GM23338 (cell line): ENCODE data around the gene TMEM178B. TPM values are rescaled to one million over a fixed set of nuclear protein-coding genes. Genes with fewer than 3 reads are reported as not detected.

Experiments
- ATAC-seq: fragments of 200-7000 bp; cut with Tn5 transposase; 3 replicates; pipeline ENCODE4 v1.9.1; 2020
- DNase-seq: peaks from one replicate; pipeline ENCODE4 v3.0.0-alpha.2; 2015; ENCODE audit warnings: low spot score
- H2AFZ ChIP-seq: fragments of 200-600 bp; sonication (generic); 2 replicates; pipeline ENCODE4 v1.8.0; 2016; ENCODE audit warnings: antibody characterized with exemption, mild to moderate bottlenecking, moderate library complexity
- H3F3A ChIP-seq: fragments of 200-600 bp; sonication (generic); replicated peaks from 2 replicates; pipeline ENCODE4 v1.8.0; 2017; ENCODE audit warnings: antibody characterized with exemption, mixed run types, low read depth
- H3K27ac ChIP-seq: fragments of 200-600 bp; sonication (generic); 2 replicates; pipeline ENCODE4 v1.6.1; 2016; ENCODE audit warnings: low read depth
- H3K27me3 ChIP-seq: fragments of 200-600 bp; sonication (generic); 2 replicates; pipeline ENCODE4 v1.8.0; 2016; ENCODE audit warnings: mild to moderate bottlenecking, mixed run types, moderate library complexity; ENCODE audit not compliant: insufficient read depth
- H3K36me3 ChIP-seq: fragments of 200-600 bp; sonication (generic); 2 replicates; pipeline ENCODE4 v1.8.0; 2016; ENCODE audit warnings: mild to moderate bottlenecking; ENCODE audit not compliant: insufficient read depth
- H3K4me1 ChIP-seq: fragments of 200-600 bp; sonication (generic); 2 replicates; pipeline ENCODE4 v1.8.0; 2016; ENCODE audit warnings: mild to moderate bottlenecking, moderate library complexity; ENCODE audit not compliant: insufficient read depth
- H3K4me2 ChIP-seq: fragments of 200-600 bp; sonication (generic); 2 replicates; pipeline ENCODE4 v1.7.1; 2017; ENCODE audit warnings: mixed run types
- H3K4me3 ChIP-seq: fragments of 200-600 bp; sonication (generic); 2 replicates; pipeline ENCODE4 v1.6.1; 2016; ENCODE audit warnings: mixed run types
- H3K79me2 ChIP-seq: fragments of 200-600 bp; sonication (generic); replicated peaks from 2 replicates; pipeline ENCODE4 v1.8.0; 2017; ENCODE audit warnings: mild to moderate bottlenecking; ENCODE audit not compliant: insufficient read depth
- H3K9me2 ChIP-seq: fragments of 200-600 bp; sonication (generic); 2 replicates; pipeline ENCODE4 v1.8.0; 2017; ENCODE audit not compliant: insufficient read depth
- H4K20me1 ChIP-seq: fragments of 200-600 bp; sonication (generic); replicated peaks from 2 replicates; pipeline ENCODE4 v1.8.0; 2017; ENCODE audit warnings: mild to moderate bottlenecking; ENCODE audit not compliant: insufficient read depth
- H3K27ac Mint-ChIP-seq: 2 replicates; pipeline ENCODE4 v1.8.0; 2020; ENCODE audit warnings: inconsistent platforms, mild to moderate bottlenecking, moderate library complexity, mixed read lengths
- H3K27me3 Mint-ChIP-seq: 3 replicates; pipeline ENCODE4 v1.8.0; 2022; ENCODE audit warnings: low read depth, mild to moderate bottlenecking, moderate library complexity, mixed read lengths, inconsistent platforms; ENCODE audit not compliant: insufficient read depth, poor library complexity
- H3K36me3 Mint-ChIP-seq: 3 replicates; pipeline ENCODE4 v1.8.0; 2021; ENCODE audit warnings: low read depth, mild to moderate bottlenecking, inconsistent platforms, moderate library complexity, mixed read lengths
- H3K4me1 Mint-ChIP-seq: 3 replicates; pipeline ENCODE4 v1.8.0; 2020; ENCODE audit warnings: mild to moderate bottlenecking, inconsistent platforms, mixed read lengths
- H3K4me3 Mint-ChIP-seq: 3 replicates; pipeline ENCODE4 v1.8.0; 2021; ENCODE audit warnings: moderate library complexity, mild to moderate bottlenecking, inconsistent platforms, mixed read lengths
- H3K9me3 Mint-ChIP-seq: 3 replicates; pipeline ENCODE4 v1.8.0; 2020; ENCODE audit warnings: moderate library complexity, mild to moderate bottlenecking, inconsistent platforms, mixed read lengths
- CTCF ChIP-seq, 2 experiments: fragments of 200-600 bp in 1 of 2; sonication (generic) in 1 of 2; conservative IDR thresholded peaks; 2 replicates each; pipeline versions ENCODE4 v1.5.1 to v1.6.1; 2016 to 2017; ENCODE audit warnings: antibody characterized with exemption in 2 of 2, low read depth in 2 of 2, mild to moderate bottlenecking in 2 of 2, moderate library complexity in 1 of 2
- ETS1 ChIP-seq: IDR thresholded peaks from 2 replicates; pipeline ENCODE4 v1.6.1; 2016; ENCODE audit warnings: antibody characterized with exemption
- EZH2 ChIP-seq: fragments of 200-600 bp; sonication (generic); IDR thresholded peaks from one replicate; pipeline ENCODE4 v1.8.0; 2017; ENCODE audit warnings: antibody characterized with exemption, mild to moderate bottlenecking, low read depth; ENCODE audit not compliant: unreplicated experiment
- EZH2phosphoT487 ChIP-seq: fragments of 200-600 bp; sonication (generic); IDR thresholded peaks from one replicate; pipeline ENCODE4 v1.8.1; 2018; ENCODE audit warnings: antibody characterized with exemption; ENCODE audit not compliant: unreplicated experiment
- POLR2AphosphoS5 ChIP-seq: IDR thresholded peaks from 2 replicates; pipeline ENCODE4 v1.6.1; 2016; ENCODE audit warnings: antibody characterized with exemption, low read depth
- STAT1 ChIP-seq: IDR thresholded peaks from one replicate; pipeline ENCODE4 v1.6.1; 2016; ENCODE audit warnings: antibody characterized with exemption; ENCODE audit not compliant: unreplicated experiment
- ZNF462 ChIP-seq: fragments of 250-450 bp; sonication (Bioruptor Pico); IDR thresholded peaks from 2 replicates; pipeline ENCODE4 v1.5.0; 2020; ENCODE audit warnings: mild to moderate bottlenecking, moderate library complexity
- polyA plus RNA-seq: library from polyadenylated mRNA; unstranded; fragments of >200 nt; fragmentation: Nextera tagmentation; extraction: Ambion mirVana; gene quantifications from 2 replicates; pipeline ENCODE4 v1.2.1, GENCODE V29; 2016
- total RNA-seq: library from RNA; depleted of rRNA; stranded (reverse); fragments of >200 nt; shearing (Covaris generic); gene quantifications from 2 replicates; pipeline ENCODE4 v1.2.3, GENCODE V29; 2014

Gene TMEM178B
- total and polyA plus RNA-seq, 2 experiments from 2014 or later = 4.9 to 15.6 TPM

- Histone ChIP-seq H3F3A (no peaks in the 10 kb centered on the region), H3K4me1 (peaks cover 2% of the 10 kb centered on the region; the same call in 1 of the 2 replicates), H3K9me2 (no peaks in the 10 kb centered on the region), H3K4me3 (no peak overlapping the region), H3K36me3 (no peaks in the 10 kb centered on the region), H2AFZ (no peak overlapping the region), H3K4me2 (0 out of 2 replicates have a peak overlapping the region, but pooled peaks have one; percentile 26), H3K27me3 (no peaks in the 10 kb centered on the region), H3K27ac (no peak overlapping the region), H4K20me1 (peaks cover 11% of the 10 kb centered on the region; the same call in 1 of the 2 replicates), H3K79me2 (peaks cover 55% of the 10 kb centered on the region)
- Mint-ChIP-seq H3K4me3 (no peak overlapping the region), H3K27me3 (no peaks in the 10 kb centered on the region), H3K4me1 (peaks cover 13% of the 10 kb centered on the region; the same call in 2 of the 3 replicates), H3K36me3 (peaks cover 5% of the 10 kb centered on the region; the same call in 1 of the 3 replicates), H3K9me3 (0 out of 3 replicates have a peak, but pooled peaks cover 5% of the 10 kb centered on the region), H3K27ac (no peak overlapping the region)
- ATAC-seq (no peak), DNase-seq (no peak)
- TF ChIP-seq ETS1 (no peak), ZNF462 (CRISPR knock-in tag) (no peak), POLR2AphosphoS5 (no peak)
Observed at GRCh38 chr7:141145630-141145982, 71.7 kb downstream of the TMEM178B start.

- no peaks in the 10 kb centered on the region for H3K27me3 Mint-ChIP-seq
- DNase-seq (no peak), ATAC-seq (no peak)
- peaks cover 13% of the 10 kb centered on the region; the same call in 2 of the 3 replicates for H3K4me1 Mint-ChIP-seq
- Histone ChIP-seq H3K9me2 (no peaks in the 10 kb centered on the region), H3K4me3 (no peak overlapping the region), H3K79me2 (peaks cover 43% of the 10 kb centered on the region), H2AFZ (no peak overlapping the region), H3K4me2 (no peak overlapping the region), H4K20me1 (peaks cover 14% of the 10 kb centered on the region), H3K36me3 (no peaks in the 10 kb centered on the region), H3K27me3 (no peaks in the 10 kb centered on the region), H3K27ac (no peak overlapping the region), H3K4me1 (peaks cover 2% of the 10 kb centered on the region; the same call in 1 of the 2 replicates), H3F3A (no peaks in the 10 kb centered on the region)
- 0 out of 3 replicates have a peak, but pooled peaks cover 5% of the 10 kb centered on the region for H3K9me3 Mint-ChIP-seq
- H3K4me3 Mint-ChIP-seq = no peak overlapping the region
- H3K36me3 Mint-ChIP-seq = peaks cover 4% of the 10 kb centered on the region; the same call in 1 of the 3 replicates
- H3K27ac Mint-ChIP-seq = no peak overlapping the region
- no peak for TF ChIP-seq CTCF (conservative IDR thresholded peaks at IDR 0.05; ENCODE audit: low read depth in 2 of 2)
- no peak for TF ChIP-seq STAT1
- TF ChIP-seq EZH2 = no peak
- TF ChIP-seq EZH2phosphoT487 = no peak
Observed at GRCh38 chr7:141147482-141147881, 73.6 kb downstream of the TMEM178B start.
